A549 (cell line): ENCODE data around the gene CA9.

Experiments used
- CHD2 ChIP-seq: fragments of 150-350 bp; IDR thresholded peaks from 2 replicates; pipeline ENCODE4 v1.6.1; 2014; ENCODE audit warnings: low read length; ENCODE audit not compliant: partially characterized antibody
- CTCF ChIP-seq: fragments of >200 bp; sonication (Bioruptor Twin); formaldehyde crosslinking; IDR thresholded peaks from 3 replicates; pipeline ENCODE4 v1.5.1; 2016
- ELK1 ChIP-seq: fragments of 150-350 bp; IDR thresholded peaks from 2 replicates; pipeline ENCODE4 v1.6.1; 2014; ENCODE audit warnings: low read depth, mild to moderate bottlenecking, low read length
- EP300 ChIP-seq, 2 experiments: fragments of >200 bp; sonication (Bioruptor Twin); formaldehyde crosslinking; IDR thresholded peaks; 2 replicates in 1 of 2; 3 replicates in 1 of 2; pipeline ENCODE4 v1.6.1; 2016 to 2017
- MYC ChIP-seq: IDR thresholded peaks from 2 replicates; pipeline ENCODE4 v1.6.1; 2012; ENCODE audit warnings: mild to moderate bottlenecking, inconsistent platforms, low read length, improper control_type of control experiment, borderline replicate concordance
- POLR2A ChIP-seq: IDR thresholded peaks from 2 replicates; pipeline ENCODE4 v1.6.1; 2012; ENCODE audit warnings: mild to moderate bottlenecking, low read length
- REST ChIP-seq: fragments of 200-600 bp; sonication (generic); IDR thresholded peaks from 2 replicates; pipeline ENCODE4 v1.6.1; 2016; ENCODE audit warnings: antibody characterized with exemption, mild to moderate bottlenecking, moderate library complexity
- SMC3 ChIP-seq: fragments of >200 bp; sonication (Bioruptor Twin); formaldehyde crosslinking; IDR thresholded peaks from 3 replicates; pipeline ENCODE4 v1.6.1; 2018; ENCODE audit warnings: inconsistent platforms
- SREBF2 ChIP-seq: fragments of 450-650 bp; IDR thresholded peaks from 2 replicates; pipeline ENCODE4 v1.6.1; 2014; ENCODE audit warnings: mild to moderate bottlenecking, moderate library complexity
- TF ChIP-seq, protein P1 (sequence below): fragments of 450-650 bp; IDR thresholded peaks from 2 replicates; pipeline ENCODE4 v1.6.1; 2014; ENCODE audit warnings: antibody characterized with exemption

DNA sequence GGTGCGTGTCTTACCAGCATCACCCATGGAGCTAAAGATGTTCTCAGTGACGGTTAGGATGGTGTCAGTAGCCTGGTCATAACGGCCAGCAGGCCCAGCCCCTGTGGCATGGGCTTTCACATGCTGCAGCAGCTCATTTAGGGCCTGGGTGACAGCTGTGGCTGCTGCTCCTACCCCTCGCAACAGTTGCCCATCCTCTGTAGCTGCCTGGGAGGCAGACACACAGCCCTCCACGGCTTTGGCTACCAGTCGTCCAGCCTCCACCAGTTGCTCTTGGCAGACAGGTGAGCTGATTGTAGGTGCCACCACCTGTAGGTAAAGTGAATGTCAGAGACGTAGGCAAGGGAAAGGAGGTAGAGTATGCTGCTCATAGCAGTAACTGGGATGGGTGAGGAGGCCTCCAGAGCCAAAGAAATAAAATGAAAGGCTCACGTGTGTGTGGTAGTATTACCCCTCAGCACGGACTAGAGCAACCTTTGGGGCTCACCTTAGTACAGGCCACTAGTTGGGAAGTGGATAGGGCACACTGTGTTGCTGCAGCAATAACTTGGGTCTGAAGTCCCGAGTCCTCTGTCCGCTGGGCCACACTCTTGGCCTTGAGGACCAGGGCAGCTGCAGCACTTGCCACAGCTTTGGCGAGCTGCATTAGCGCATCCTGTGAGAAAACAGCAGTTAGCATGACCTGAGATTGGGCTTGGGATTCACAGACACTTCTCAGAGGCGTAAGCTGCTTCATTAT, 43.6 kb downstream of the CA9 start:
- no peak for TF ChIP-seq SMC3
- TF ChIP-seq, protein P1, sequence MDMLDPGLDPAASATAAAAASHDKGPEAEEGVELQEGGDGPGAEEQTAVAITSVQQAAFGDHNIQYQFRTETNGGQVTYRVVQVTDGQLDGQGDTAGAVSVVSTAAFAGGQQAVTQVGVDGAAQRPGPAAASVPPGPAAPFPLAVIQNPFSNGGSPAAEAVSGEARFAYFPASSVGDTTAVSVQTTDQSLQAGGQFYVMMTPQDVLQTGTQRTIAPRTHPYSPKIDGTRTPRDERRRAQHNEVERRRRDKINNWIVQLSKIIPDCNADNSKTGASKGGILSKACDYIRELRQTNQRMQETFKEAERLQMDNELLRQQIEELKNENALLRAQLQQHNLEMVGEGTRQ, result no peak
- TF ChIP-seq CTCF, result no peak
- no peak for TF ChIP-seq ELK1
- no peak for TF ChIP-seq POLR2A
- no peak for TF ChIP-seq REST
- TF ChIP-seq CHD2, result no peak
- TF ChIP-seq MYC, result no peak
- TF ChIP-seq SREBF2, result no peak
- TF ChIP-seq EP300 (IDR thresholded peaks at IDR 0.05), result no peak
